ENCODE data around the gene HAUS2.

DNA sequence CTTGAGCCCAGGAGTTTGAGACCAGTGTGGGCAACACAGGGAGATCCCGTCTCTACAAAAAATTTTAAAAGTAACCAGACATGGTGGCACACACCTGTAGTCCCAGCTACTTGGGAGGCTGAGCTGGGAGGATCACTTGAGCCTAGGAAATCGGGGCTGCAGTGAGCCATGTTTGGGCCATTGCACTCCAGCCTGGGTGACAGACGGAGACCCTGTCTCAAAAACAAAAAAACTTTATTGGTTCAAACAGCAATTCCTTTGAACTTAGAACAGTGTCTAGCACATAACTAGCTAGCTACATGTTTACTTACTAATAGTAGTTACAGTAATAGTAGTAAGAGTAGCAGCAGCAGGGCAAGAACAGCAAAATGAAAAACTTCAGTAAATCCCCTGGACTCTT is 10.1 kb downstream of the HAUS2 start:
- TF ChIP-seq POLR2AphosphoS5 (IDR thresholded peaks at IDR 0.05) (no peak), POLR2A (IDR thresholded peaks at IDR 0.05) (no peak)
- TF ChIP-seq, protein P1, sequence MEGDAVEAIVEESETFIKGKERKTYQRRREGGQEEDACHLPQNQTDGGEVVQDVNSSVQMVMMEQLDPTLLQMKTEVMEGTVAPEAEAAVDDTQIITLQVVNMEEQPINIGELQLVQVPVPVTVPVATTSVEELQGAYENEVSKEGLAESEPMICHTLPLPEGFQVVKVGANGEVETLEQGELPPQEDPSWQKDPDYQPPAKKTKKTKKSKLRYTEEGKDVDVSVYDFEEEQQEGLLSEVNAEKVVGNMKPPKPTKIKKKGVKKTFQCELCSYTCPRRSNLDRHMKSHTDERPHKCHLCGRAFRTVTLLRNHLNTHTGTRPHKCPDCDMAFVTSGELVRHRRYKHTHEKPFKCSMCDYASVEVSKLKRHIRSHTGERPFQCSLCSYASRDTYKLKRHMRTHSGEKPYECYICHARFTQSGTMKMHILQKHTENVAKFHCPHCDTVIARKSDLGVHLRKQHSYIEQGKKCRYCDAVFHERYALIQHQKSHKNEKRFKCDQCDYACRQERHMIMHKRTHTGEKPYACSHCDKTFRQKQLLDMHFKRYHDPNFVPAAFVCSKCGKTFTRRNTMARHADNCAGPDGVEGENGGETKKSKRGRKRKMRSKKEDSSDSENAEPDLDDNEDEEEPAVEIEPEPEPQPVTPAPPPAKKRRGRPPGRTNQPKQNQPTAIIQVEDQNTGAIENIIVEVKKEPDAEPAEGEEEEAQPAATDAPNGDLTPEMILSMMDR (IDR thresholded peaks at IDR 0.05 in 8 of 11, conservative IDR thresholded peaks at IDR 0.05 in 3 of 11), result no peak
